Activated naive CD4-positive, alpha-beta T cell treated with anti-CD3 and anti-CD28 coated beads for 36 hours (primary cell): ENCODE measurements around the gene PHC1. TPM values are rescaled to one million over a fixed set of nuclear protein-coding genes. Genes with fewer than 3 reads are reported as not detected.
"Not testable (repeated sequence)": the region's sequence is repeated elsewhere in the genome, so short reads cannot be mapped to it uniquely, and the experiment has no call there.

Experiments used
- CTCF ChIA-PET: fragments of 350-600 bp; sonication (Branson Sonifier 250); formaldehyde crosslinking; loops from one replicate; lab custom pipeline; 2021; ENCODE audit warnings: antibody characterized with exemption; lab: Charles Lee
- DNase-seq: peaks from one replicate; pipeline ENCODE4 v3.0.0-alpha.2; 2020
- H3K27ac Mint-ChIP-seq: one replicate; pipeline ENCODE4 v1.8.0; 2021; ENCODE audit warnings: mild to moderate bottlenecking, mixed read lengths
- H3K27me3 Mint-ChIP-seq: one replicate; pipeline ENCODE4 v1.8.0; 2021; ENCODE audit warnings: low read depth, mixed read lengths
- H3K36me3 Mint-ChIP-seq: one replicate; pipeline ENCODE4 v1.8.0; 2021; ENCODE audit warnings: low read depth, mixed read lengths
- H3K4me1 Mint-ChIP-seq: one replicate; pipeline ENCODE4 v1.8.0; 2021; ENCODE audit warnings: low read depth, mixed read lengths
- H3K4me3 Mint-ChIP-seq: one replicate; pipeline ENCODE4 v1.8.0; 2021; ENCODE audit warnings: mild to moderate bottlenecking, moderate library complexity, mixed read lengths
- H3K9me3 Mint-ChIP-seq: one replicate; pipeline ENCODE4 v1.8.0; 2021; ENCODE audit warnings: mixed read lengths
- intact Hi-C: fragments of 100-400 bp; cut with micrococcal nuclease; formaldehyde crosslinking; loops from one replicate; pipeline ENCODE4 v1.15.1; 2023
- total RNA-seq, 2 experiments: library from RNA; stranded (reverse); gene quantifications; one replicate each; pipeline ENCODE4 v1.2.3, GENCODE V29; 2021

Gene PHC1
- total RNA-seq, 2 experiments from 2014 or later, result 24.4 to 26.5 TPM

GRCh38 chr12:8912914-8913313 is 1.4 kb upstream of the PHC1 start:
- Mint-ChIP-seq H3K4me3 (no peak overlapping the region), H3K36me3 (no peaks in the 10 kb centered on the region), H3K27me3 (no peaks in the 10 kb centered on the region), H3K4me1 (peaks cover 15% of the 10 kb centered on the region), H3K27ac (no peak overlapping the region), H3K9me3 (no peaks in the 10 kb centered on the region)
- no peak for DNase-seq
- CTCF ChIA-PET, result interaction anchor here (0.6 to 2.0 kb wide), 10 partner anchors 33 to 237 kb away, joined by 3 to 11 read pairs (median 4); partner anchors contain the start of gene M6PR
- intact Hi-C loops, result no loop called here

- H3K9me3 Mint-ChIP-seq, result no peaks in the 10 kb centered on the region
- CTCF ChIA-PET, result interaction anchor here (0.7 to 1.2 kb wide), 6 partner anchors 23 to 258 kb away, joined by 3 to 4 read pairs (median 3); no protein-coding TSS in a partner anchor
- H3K4me1 Mint-ChIP-seq, result peaks cover 15% of the 10 kb centered on the region
- DNase-seq, result no peak
- no peaks in the 10 kb centered on the region for H3K36me3 Mint-ChIP-seq
- intact Hi-C loops, result loop anchor here (1.0 to 2.0 kb wide), 4 partner anchors 23 to 420 kb away; partner anchors contain the start of gene M6PR
- no peaks in the 10 kb centered on the region for H3K27me3 Mint-ChIP-seq
- H3K4me3 Mint-ChIP-seq, result peak overlapping the region; percentile 82
- H3K27ac Mint-ChIP-seq, result peak overlapping the region; percentile 84
Observed at GRCh38 chr12:8913702-8914032, 642 bp upstream of the PHC1 start.

GRCh38 chr12:8914716-8915526 is 612 bp downstream of the PHC1 start:
- Mint-ChIP-seq H3K27me3 (no peaks in the 10 kb centered on the region), H3K4me1 (peaks cover 15% of the 10 kb centered on the region), H3K27ac (no peak overlapping the region), H3K9me3 (no peaks in the 10 kb centered on the region), H3K36me3 (peaks cover 2% of the 10 kb centered on the region), H3K4me3 (no peak overlapping the region)
- intact Hi-C loops, result loop anchor here (1.0 to 2.0 kb wide), 5 partner anchors 24 to 422 kb away; partner anchors contain the start of gene M6PR
- DNase-seq, result peak; percentile 61
- CTCF ChIA-PET, result interaction anchor here (0.9 to 1.4 kb wide), 4 partner anchors 24 to 127 kb away, joined by 3 to 6 read pairs (median 4); partner anchors contain the start of gene M6PR

- no peak overlapping the region for H3K4me3 Mint-ChIP-seq
- H3K36me3 Mint-ChIP-seq, result peaks cover 2% of the 10 kb centered on the region
- intact Hi-C loops, result loop anchor here (2.0 kb wide), 1 partner anchor 673 kb away; no protein-coding TSS in a partner anchor
- CTCF ChIA-PET, result interaction anchor here (1.4 kb wide), 1 partner anchor 133 kb away, joined by 7 read pairs; no protein-coding TSS in a partner anchor
- no peaks in the 10 kb centered on the region for H3K27me3 Mint-ChIP-seq
- no peak overlapping the region for H3K27ac Mint-ChIP-seq
- peaks cover 15% of the 10 kb centered on the region for H3K4me1 Mint-ChIP-seq
- H3K9me3 Mint-ChIP-seq, result no peaks in the 10 kb centered on the region
- no peak for DNase-seq
Observed at GRCh38 chr12:8916154-8916553, 1.8 kb downstream of the PHC1 start.

- intact Hi-C loops, result loop anchor here (2.0 kb wide), 1 partner anchor 674 kb away; no protein-coding TSS in a partner anchor
- Mint-ChIP-seq H3K27me3 (no peaks in the 10 kb centered on the region), H3K4me1 (peaks cover 15% of the 10 kb centered on the region), H3K9me3 (no peaks in the 10 kb centered on the region), H3K27ac (no peak overlapping the region), H3K4me3 (no peak overlapping the region), H3K36me3 (peaks cover 7% of the 10 kb centered on the region)
- DNase-seq, result no peak
- CTCF ChIA-PET, result interaction anchor here (0.7 kb wide), 2 partner anchors 115 to 132 kb away, joined by 3 read pairs; no protein-coding TSS in a partner anchor
Observed at GRCh38 chr12:8917031-8917430, 2.7 kb downstream of the PHC1 start.

GRCh38 chr12:8917751-8918150 is 3.4 kb downstream of the PHC1 start:
- no peak for DNase-seq
- CTCF ChIA-PET, result interaction anchor here (0.7 kb wide), 2 partner anchors 114 to 132 kb away, joined by 3 read pairs; no protein-coding TSS in a partner anchor
- Mint-ChIP-seq H3K27me3 (no peaks in the 10 kb centered on the region), H3K27ac (no peak overlapping the region), H3K9me3 (no peaks in the 10 kb centered on the region), H3K36me3 (peaks cover 10% of the 10 kb centered on the region), H3K4me3 (no peak overlapping the region), H3K4me1 (peaks cover 13% of the 10 kb centered on the region)
- intact Hi-C loops, result loop anchor here (2.0 kb wide), 1 partner anchor 675 kb away; no protein-coding TSS in a partner anchor

GRCh38 chr12:8919643-8920042 is 5.3 kb downstream of the PHC1 start:
- H3K36me3 Mint-ChIP-seq, result peaks cover 14% of the 10 kb centered on the region
- intact Hi-C loops, H3K9me3 Mint-ChIP-seq, CTCF ChIA-PET, H3K27ac Mint-ChIP-seq, H3K27me3 Mint-ChIP-seq, H3K4me1 Mint-ChIP-seq, DNase-seq, H3K4me3 Mint-ChIP-seq: not testable (repeated sequence)

GRCh38 chr12:8922544-8922943 is 8.2 kb downstream of the PHC1 start:
- Mint-ChIP-seq H3K27ac (no peak overlapping the region), H3K4me1 (no peaks in the 10 kb centered on the region), H3K27me3 (no peaks in the 10 kb centered on the region), H3K9me3 (no peaks in the 10 kb centered on the region), H3K4me3 (no peak overlapping the region), H3K36me3 (peaks cover 14% of the 10 kb centered on the region)
- intact Hi-C loops, result no loop called here
- no peak for DNase-seq
- CTCF ChIA-PET, result interaction anchor here (1.2 kb wide), 1 partner anchor 127 kb away, joined by 3 read pairs; no protein-coding TSS in a partner anchor

GRCh38 chr12:8930655-8931323 is 16.5 kb downstream of the PHC1 start:
- H3K4me3 Mint-ChIP-seq, H3K4me1 Mint-ChIP-seq, intact Hi-C loops, DNase-seq, CTCF ChIA-PET, H3K9me3 Mint-ChIP-seq, H3K27ac Mint-ChIP-seq, H3K27me3 Mint-ChIP-seq: not testable (repeated sequence)
- H3K36me3 Mint-ChIP-seq, result peaks cover 10% of the 10 kb centered on the region

GRCh38 chr12:8932464-8932863 is 18.2 kb downstream of the PHC1 start:
- intact Hi-C loops, DNase-seq, H3K27me3 Mint-ChIP-seq, H3K27ac Mint-ChIP-seq, CTCF ChIA-PET, H3K9me3 Mint-ChIP-seq, H3K4me3 Mint-ChIP-seq, H3K4me1 Mint-ChIP-seq: not testable (repeated sequence)
- peaks cover 12% of the 10 kb centered on the region for H3K36me3 Mint-ChIP-seq

- H3K9me3 Mint-ChIP-seq, H3K4me1 Mint-ChIP-seq, intact Hi-C loops, H3K4me3 Mint-ChIP-seq, H3K27ac Mint-ChIP-seq, H3K27me3 Mint-ChIP-seq, DNase-seq: not testable (repeated sequence)
- H3K36me3 Mint-ChIP-seq, result peaks cover 15% of the 10 kb centered on the region
- CTCF ChIA-PET, result interaction anchor here (0.6 to 0.7 kb wide), 2 partner anchors 119 to 697 kb away, joined by 3 to 4 read pairs; no protein-coding TSS in a partner anchor
Observed at GRCh38 chr12:8934080-8934479, 19.8 kb downstream of the PHC1 start.

GRCh38 chr12:8936735-8937134 is 22.4 kb downstream of the PHC1 start:
- H3K27ac Mint-ChIP-seq, result no peak overlapping the region
- H3K27me3 Mint-ChIP-seq, result no peaks in the 10 kb centered on the region
- H3K4me1 Mint-ChIP-seq, result no peaks in the 10 kb centered on the region
- H3K36me3 Mint-ChIP-seq, result peaks cover 15% of the 10 kb centered on the region
- CTCF ChIA-PET, result no interaction called here
- DNase-seq, result no peak
- intact Hi-C loops, result no loop called here
- H3K4me3 Mint-ChIP-seq, result no peak overlapping the region
- no peaks in the 10 kb centered on the region for H3K9me3 Mint-ChIP-seq
